GM23338 (cell line): ENCODE data around the gene MAP1LC3B2. TPM values are rescaled to one million over a fixed set of nuclear protein-coding genes. Genes with fewer than 3 reads are reported as not detected.

ENCODE experiments used
- ATAC-seq: fragments of 200-7000 bp; cut with Tn5 transposase; 3 replicates; pipeline ENCODE4 v1.9.1; 2020
- DNase-seq: peaks from one replicate; pipeline ENCODE4 v3.0.0-alpha.2; 2015; ENCODE audit warnings: low spot score
- H2AFZ ChIP-seq: fragments of 200-600 bp; sonication (generic); 2 replicates; pipeline ENCODE4 v1.8.0; 2016; ENCODE audit warnings: antibody characterized with exemption, mild to moderate bottlenecking, moderate library complexity
- H3F3A ChIP-seq: fragments of 200-600 bp; sonication (generic); replicated peaks from 2 replicates; pipeline ENCODE4 v1.8.0; 2017; ENCODE audit warnings: antibody characterized with exemption, mixed run types, low read depth
- H3K27ac ChIP-seq: fragments of 200-600 bp; sonication (generic); 2 replicates; pipeline ENCODE4 v1.6.1; 2016; ENCODE audit warnings: low read depth
- H3K27me3 ChIP-seq: fragments of 200-600 bp; sonication (generic); 2 replicates; pipeline ENCODE4 v1.8.0; 2016; ENCODE audit warnings: mild to moderate bottlenecking, mixed run types, moderate library complexity; ENCODE audit not compliant: insufficient read depth
- H3K36me3 ChIP-seq: fragments of 200-600 bp; sonication (generic); 2 replicates; pipeline ENCODE4 v1.8.0; 2016; ENCODE audit warnings: mild to moderate bottlenecking; ENCODE audit not compliant: insufficient read depth
- H3K4me1 ChIP-seq: fragments of 200-600 bp; sonication (generic); 2 replicates; pipeline ENCODE4 v1.8.0; 2016; ENCODE audit warnings: mild to moderate bottlenecking, moderate library complexity; ENCODE audit not compliant: insufficient read depth
- H3K4me2 ChIP-seq: fragments of 200-600 bp; sonication (generic); 2 replicates; pipeline ENCODE4 v1.7.1; 2017; ENCODE audit warnings: mixed run types
- H3K4me3 ChIP-seq: fragments of 200-600 bp; sonication (generic); 2 replicates; pipeline ENCODE4 v1.6.1; 2016; ENCODE audit warnings: mixed run types
- H3K79me2 ChIP-seq: fragments of 200-600 bp; sonication (generic); replicated peaks from 2 replicates; pipeline ENCODE4 v1.8.0; 2017; ENCODE audit warnings: mild to moderate bottlenecking; ENCODE audit not compliant: insufficient read depth
- H3K9me2 ChIP-seq: fragments of 200-600 bp; sonication (generic); 2 replicates; pipeline ENCODE4 v1.8.0; 2017; ENCODE audit not compliant: insufficient read depth
- H4K20me1 ChIP-seq: fragments of 200-600 bp; sonication (generic); replicated peaks from 2 replicates; pipeline ENCODE4 v1.8.0; 2017; ENCODE audit warnings: mild to moderate bottlenecking; ENCODE audit not compliant: insufficient read depth
- H3K27ac Mint-ChIP-seq: 2 replicates; pipeline ENCODE4 v1.8.0; 2020; ENCODE audit warnings: inconsistent platforms, mild to moderate bottlenecking, moderate library complexity, mixed read lengths
- H3K27me3 Mint-ChIP-seq: 3 replicates; pipeline ENCODE4 v1.8.0; 2022; ENCODE audit warnings: low read depth, mild to moderate bottlenecking, moderate library complexity, mixed read lengths, inconsistent platforms; ENCODE audit not compliant: insufficient read depth, poor library complexity
- H3K36me3 Mint-ChIP-seq: 3 replicates; pipeline ENCODE4 v1.8.0; 2021; ENCODE audit warnings: low read depth, mild to moderate bottlenecking, inconsistent platforms, moderate library complexity, mixed read lengths
- H3K4me1 Mint-ChIP-seq: 3 replicates; pipeline ENCODE4 v1.8.0; 2020; ENCODE audit warnings: mild to moderate bottlenecking, inconsistent platforms, mixed read lengths
- H3K4me3 Mint-ChIP-seq: 3 replicates; pipeline ENCODE4 v1.8.0; 2021; ENCODE audit warnings: moderate library complexity, mild to moderate bottlenecking, inconsistent platforms, mixed read lengths
- H3K9me3 Mint-ChIP-seq: 3 replicates; pipeline ENCODE4 v1.8.0; 2020; ENCODE audit warnings: moderate library complexity, mild to moderate bottlenecking, inconsistent platforms, mixed read lengths
- CREB1 ChIP-seq: fragments of 250-450 bp; sonication (Bioruptor Pico); IDR thresholded peaks from 2 replicates; pipeline ENCODE4 v1.5.0; 2020; ENCODE audit warnings: low read depth, mild to moderate bottlenecking, moderate library complexity
- EZH2phosphoT487 ChIP-seq: fragments of 200-600 bp; sonication (generic); IDR thresholded peaks from one replicate; pipeline ENCODE4 v1.8.1; 2018; ENCODE audit warnings: antibody characterized with exemption; ENCODE audit not compliant: unreplicated experiment
- JUNB ChIP-seq: IDR thresholded peaks from one replicate; pipeline ENCODE4 v1.6.1; 2016; ENCODE audit warnings: antibody characterized with exemption; ENCODE audit not compliant: unreplicated experiment
- STAT1 ChIP-seq: IDR thresholded peaks from one replicate; pipeline ENCODE4 v1.6.1; 2016; ENCODE audit warnings: antibody characterized with exemption; ENCODE audit not compliant: unreplicated experiment
- ZNF114 ChIP-seq: fragments of 250-450 bp; sonication (Bioruptor Pico); IDR thresholded peaks from 2 replicates; pipeline ENCODE4 v1.5.0; 2020; ENCODE audit warnings: mild to moderate bottlenecking, moderate library complexity
- polyA plus RNA-seq: library from polyadenylated mRNA; unstranded; fragments of >200 nt; fragmentation: Nextera tagmentation; extraction: Ambion mirVana; gene quantifications from 2 replicates; pipeline ENCODE4 v1.2.1, GENCODE V29; 2016
- total RNA-seq: library from RNA; depleted of rRNA; stranded (reverse); fragments of >200 nt; shearing (Covaris generic); gene quantifications from 2 replicates; pipeline ENCODE4 v1.2.3, GENCODE V29; 2014
- TF ChIP-seq, protein P1 (sequence below): IDR thresholded peaks from 2 replicates; pipeline ENCODE4 v1.6.1; 2016; ENCODE audit warnings: antibody characterized with exemption
- TF ChIP-seq, protein P2 (sequence below), 2 experiments: fragments of 200-600 bp in 1 of 2; sonication (generic) in 1 of 2; conservative IDR thresholded peaks; 2 replicates each; pipeline versions ENCODE4 v1.5.1 to v1.6.1; 2016 to 2017; ENCODE audit warnings: antibody characterized with exemption in 2 of 2, low read depth in 2 of 2, mild to moderate bottlenecking in 2 of 2, moderate library complexity in 1 of 2

Gene MAP1LC3B2
- total and polyA plus RNA-seq, 2 experiments from 2014 or later, result 1.3 to 6.7 TPM

GRCh38 chr12:116583129-116583694 is 24.0 kb downstream of the MAP1LC3B2 start:
- H3K4me3 ChIP-seq, result no peak overlapping the region
- ATAC-seq (no peak), DNase-seq (no peak)
- peaks cover 9% of the 10 kb centered on the region; the same call in 1 of the 2 replicates for H3K4me1 ChIP-seq
- H3K79me2 ChIP-seq, result no peaks in the 10 kb centered on the region
- H3K9me2 ChIP-seq, result peaks cover 12% of the 10 kb centered on the region
- TF ChIP-seq CREB1 (CRISPR knock-in tag) (no peak), JUNB (no peak), ZNF114 (CRISPR knock-in tag) (no peak), STAT1 (no peak), EZH2phosphoT487 (no peak)
- TF ChIP-seq, protein P1, sequence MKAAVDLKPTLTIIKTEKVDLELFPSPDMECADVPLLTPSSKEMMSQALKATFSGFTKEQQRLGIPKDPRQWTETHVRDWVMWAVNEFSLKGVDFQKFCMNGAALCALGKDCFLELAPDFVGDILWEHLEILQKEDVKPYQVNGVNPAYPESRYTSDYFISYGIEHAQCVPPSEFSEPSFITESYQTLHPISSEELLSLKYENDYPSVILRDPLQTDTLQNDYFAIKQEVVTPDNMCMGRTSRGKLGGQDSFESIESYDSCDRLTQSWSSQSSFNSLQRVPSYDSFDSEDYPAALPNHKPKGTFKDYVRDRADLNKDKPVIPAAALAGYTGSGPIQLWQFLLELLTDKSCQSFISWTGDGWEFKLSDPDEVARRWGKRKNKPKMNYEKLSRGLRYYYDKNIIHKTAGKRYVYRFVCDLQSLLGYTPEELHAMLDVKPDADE, result no peak
- TF ChIP-seq, protein P2, sequence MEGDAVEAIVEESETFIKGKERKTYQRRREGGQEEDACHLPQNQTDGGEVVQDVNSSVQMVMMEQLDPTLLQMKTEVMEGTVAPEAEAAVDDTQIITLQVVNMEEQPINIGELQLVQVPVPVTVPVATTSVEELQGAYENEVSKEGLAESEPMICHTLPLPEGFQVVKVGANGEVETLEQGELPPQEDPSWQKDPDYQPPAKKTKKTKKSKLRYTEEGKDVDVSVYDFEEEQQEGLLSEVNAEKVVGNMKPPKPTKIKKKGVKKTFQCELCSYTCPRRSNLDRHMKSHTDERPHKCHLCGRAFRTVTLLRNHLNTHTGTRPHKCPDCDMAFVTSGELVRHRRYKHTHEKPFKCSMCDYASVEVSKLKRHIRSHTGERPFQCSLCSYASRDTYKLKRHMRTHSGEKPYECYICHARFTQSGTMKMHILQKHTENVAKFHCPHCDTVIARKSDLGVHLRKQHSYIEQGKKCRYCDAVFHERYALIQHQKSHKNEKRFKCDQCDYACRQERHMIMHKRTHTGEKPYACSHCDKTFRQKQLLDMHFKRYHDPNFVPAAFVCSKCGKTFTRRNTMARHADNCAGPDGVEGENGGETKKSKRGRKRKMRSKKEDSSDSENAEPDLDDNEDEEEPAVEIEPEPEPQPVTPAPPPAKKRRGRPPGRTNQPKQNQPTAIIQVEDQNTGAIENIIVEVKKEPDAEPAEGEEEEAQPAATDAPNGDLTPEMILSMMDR (conservative IDR thresholded peaks at IDR 0.05; ENCODE audit: low read depth in 2 of 2), result no peak
- Mint-ChIP-seq H3K36me3 (peaks cover 14% of the 10 kb centered on the region), H3K27me3 (peaks cover 2% of the 10 kb centered on the region), H3K4me1 (peaks cover 8% of the 10 kb centered on the region), H3K4me3 (no peak overlapping the region), H3K27ac (no peak overlapping the region), H3K9me3 (peaks cover 13% of the 10 kb centered on the region)
- no peak overlapping the region for H3K4me2 ChIP-seq
- H2AFZ ChIP-seq, result no peak overlapping the region
- H4K20me1 ChIP-seq, result no peaks in the 10 kb centered on the region
- no peak overlapping the region for H3K27ac ChIP-seq
- no peaks in the 10 kb centered on the region for H3K27me3 ChIP-seq
- peaks cover 3% of the 10 kb centered on the region; the same call in 1 of the 2 replicates for H3K36me3 ChIP-seq
- no peaks in the 10 kb centered on the region for H3F3A ChIP-seq

DNA sequence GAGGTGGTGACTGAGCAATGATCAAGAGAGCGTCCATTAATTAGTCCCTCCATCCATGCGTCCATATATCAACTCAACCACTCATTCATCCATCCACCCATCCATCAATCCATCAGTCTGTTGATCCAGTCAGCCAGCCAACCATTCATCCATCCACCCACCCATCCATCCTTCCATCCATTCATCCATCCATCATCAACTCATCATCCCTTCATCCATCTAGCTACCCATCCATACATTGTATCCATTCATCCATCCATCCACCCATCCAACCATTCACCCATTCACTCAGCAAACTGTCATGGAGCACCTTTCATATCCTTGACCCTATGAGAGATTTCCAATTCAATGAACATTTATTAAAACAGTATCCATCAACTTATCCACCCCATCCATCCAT is 28.1 kb downstream of the MAP1LC3B2 start:
- Mint-ChIP-seq H3K27ac (no peak overlapping the region), H3K4me3 (no peak overlapping the region), H3K9me3 (peaks cover 13% of the 10 kb centered on the region), H3K4me1 (peaks cover 8% of the 10 kb centered on the region), H3K27me3 (peaks cover 2% of the 10 kb centered on the region), H3K36me3 (peaks cover 14% of the 10 kb centered on the region)
- no peaks in the 10 kb centered on the region for H3K27me3 ChIP-seq
- H3F3A ChIP-seq, result no peaks in the 10 kb centered on the region
- H2AFZ ChIP-seq, result no peak overlapping the region
- no peaks in the 10 kb centered on the region for H3K79me2 ChIP-seq
- no peak for TF ChIP-seq CREB1 (CRISPR knock-in tag)
- peaks cover 12% of the 10 kb centered on the region for H3K9me2 ChIP-seq
- H4K20me1 ChIP-seq, result no peaks in the 10 kb centered on the region
- no peak for ATAC-seq
- peaks cover 9% of the 10 kb centered on the region; the same call in 1 of the 2 replicates for H3K4me1 ChIP-seq
- no peak overlapping the region for H3K4me2 ChIP-seq
- no peak for DNase-seq
- H3K4me3 ChIP-seq, result no peak overlapping the region
- H3K36me3 ChIP-seq, result peaks cover 3% of the 10 kb centered on the region; the same call in 1 of the 2 replicates
- H3K27ac ChIP-seq, result no peak overlapping the region
